ENCODE data around the gene SLC25A28.
A peak's percentile ranks its signal among the peaks of the same experiment; 100 is the strongest.

The SLC25A28 gene, protein sequence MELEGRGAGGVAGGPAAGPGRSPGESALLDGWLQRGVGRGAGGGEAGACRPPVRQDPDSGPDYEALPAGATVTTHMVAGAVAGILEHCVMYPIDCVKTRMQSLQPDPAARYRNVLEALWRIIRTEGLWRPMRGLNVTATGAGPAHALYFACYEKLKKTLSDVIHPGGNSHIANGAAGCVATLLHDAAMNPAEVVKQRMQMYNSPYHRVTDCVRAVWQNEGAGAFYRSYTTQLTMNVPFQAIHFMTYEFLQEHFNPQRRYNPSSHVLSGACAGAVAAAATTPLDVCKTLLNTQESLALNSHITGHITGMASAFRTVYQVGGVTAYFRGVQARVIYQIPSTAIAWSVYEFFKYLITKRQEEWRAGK

DNA sequence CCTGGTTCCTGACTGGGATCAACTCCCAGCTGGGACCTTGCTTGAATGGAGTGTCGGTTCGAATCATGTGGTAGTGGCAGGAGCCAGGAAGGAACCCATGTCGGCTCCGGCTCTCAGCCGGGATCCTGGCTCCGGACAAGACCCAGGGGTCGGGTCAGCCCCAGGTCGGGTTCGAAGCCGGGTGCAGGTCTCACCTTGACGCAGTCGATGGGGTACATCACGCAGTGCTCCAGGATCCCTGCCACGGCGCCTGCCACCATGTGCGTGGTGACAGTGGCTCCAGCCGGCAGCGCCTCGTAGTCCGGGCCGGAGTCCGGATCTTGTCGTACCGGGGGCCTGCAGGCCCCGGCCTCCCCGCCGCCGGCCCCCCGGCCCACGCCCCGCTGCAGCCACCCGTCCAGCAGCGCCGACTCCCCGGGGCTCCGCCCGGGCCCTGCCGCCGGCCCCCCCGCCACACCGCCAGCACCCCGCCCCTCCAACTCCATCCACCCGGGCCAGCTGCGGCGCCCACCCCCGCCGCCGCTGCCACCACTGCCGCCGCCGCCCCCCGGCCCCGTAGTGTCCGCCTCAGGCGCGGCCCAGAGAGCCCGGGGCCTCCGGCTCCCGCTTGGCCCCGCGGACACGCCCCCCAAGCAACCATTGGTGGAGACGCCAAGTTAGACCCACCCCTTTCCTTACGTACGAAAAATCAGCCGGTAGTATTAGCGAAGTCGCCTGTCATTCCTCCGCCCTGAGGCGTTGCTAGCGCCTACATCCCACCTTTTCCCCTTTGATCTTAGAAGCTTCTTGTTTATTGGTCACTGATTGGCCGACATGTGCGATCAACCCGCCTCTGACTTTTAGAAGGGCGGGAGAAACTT lies at the start of gene SLC25A28:
Gene SLC25A28, minus strand, starts transcription at position 589 of the 860 bp plus-strand sequence. Its CDS starts 104 bp downstream, at position 485.
- DNase-seq: peak; percentile 97

DNA sequence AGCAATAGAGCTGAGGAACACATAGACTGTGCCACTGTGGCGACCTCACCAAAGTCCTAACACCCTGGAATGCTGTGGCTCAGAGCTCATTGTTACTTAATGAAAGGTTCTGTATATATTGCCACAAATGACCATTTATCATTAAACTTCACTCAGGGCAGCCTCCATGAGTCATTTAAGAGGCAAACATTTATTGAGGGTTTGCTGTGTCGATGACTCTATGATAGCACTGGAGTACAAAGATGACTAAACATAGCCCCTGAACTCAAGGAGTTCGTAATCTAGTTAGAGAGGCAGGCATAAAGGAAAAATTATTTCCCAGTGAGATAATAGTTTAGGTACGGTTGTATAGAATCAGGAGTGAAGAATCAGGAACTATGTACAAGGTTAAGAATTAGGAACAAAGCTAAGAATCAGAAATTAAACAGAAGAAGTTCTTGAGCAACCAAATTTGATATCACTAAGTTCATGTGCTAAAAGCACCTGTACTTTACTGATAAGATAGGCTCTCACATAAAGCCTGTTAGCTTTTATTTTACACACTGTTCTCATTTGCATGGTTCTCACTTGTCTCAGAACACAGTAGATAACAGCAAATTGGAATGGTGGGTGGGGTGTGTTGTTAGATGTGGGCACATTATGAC lies 47.0 kb upstream of the SLC25A28 start:
- DNase-seq: no peak

DNA sequence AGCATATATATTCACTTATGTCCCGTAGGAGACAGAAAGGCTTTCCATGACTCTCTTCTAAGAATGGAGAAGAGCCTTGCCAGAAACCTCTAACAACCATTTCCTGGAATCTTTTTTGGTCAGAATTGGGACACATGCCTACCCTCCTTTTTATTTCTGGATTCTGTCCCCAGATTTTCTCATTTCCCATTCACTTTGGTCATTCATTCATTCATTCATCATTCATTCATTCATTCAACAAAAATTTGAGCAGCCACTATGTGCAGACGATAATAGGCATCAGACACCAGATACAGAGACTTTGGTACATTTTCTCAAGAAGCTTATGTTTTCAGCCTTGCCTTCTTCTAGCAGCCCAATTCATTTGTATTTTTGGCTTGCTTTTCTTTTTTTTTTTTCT lies 45.1 kb upstream of the SLC25A28 start:
- DNase-seq: no peak

DNA sequence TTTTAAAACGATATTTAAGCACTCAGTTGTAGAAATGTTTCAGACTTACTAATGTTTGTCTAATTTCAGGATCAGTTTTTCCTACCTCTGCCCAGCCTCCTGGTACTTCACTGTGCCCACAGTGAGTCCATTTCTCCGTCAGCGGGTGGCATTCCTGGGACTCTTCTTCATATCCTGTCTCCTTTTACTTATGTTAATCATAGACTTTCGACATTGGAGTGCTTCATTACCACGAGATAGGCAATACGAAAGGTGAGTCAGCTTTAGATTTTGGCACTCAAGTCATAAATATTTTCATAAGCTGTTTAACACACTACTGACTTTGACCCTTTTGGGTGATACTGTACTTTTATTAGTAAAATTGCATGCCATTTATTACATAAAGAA lies 41.1 kb upstream of the SLC25A28 start:
- DNase-seq: no peak

DNA sequence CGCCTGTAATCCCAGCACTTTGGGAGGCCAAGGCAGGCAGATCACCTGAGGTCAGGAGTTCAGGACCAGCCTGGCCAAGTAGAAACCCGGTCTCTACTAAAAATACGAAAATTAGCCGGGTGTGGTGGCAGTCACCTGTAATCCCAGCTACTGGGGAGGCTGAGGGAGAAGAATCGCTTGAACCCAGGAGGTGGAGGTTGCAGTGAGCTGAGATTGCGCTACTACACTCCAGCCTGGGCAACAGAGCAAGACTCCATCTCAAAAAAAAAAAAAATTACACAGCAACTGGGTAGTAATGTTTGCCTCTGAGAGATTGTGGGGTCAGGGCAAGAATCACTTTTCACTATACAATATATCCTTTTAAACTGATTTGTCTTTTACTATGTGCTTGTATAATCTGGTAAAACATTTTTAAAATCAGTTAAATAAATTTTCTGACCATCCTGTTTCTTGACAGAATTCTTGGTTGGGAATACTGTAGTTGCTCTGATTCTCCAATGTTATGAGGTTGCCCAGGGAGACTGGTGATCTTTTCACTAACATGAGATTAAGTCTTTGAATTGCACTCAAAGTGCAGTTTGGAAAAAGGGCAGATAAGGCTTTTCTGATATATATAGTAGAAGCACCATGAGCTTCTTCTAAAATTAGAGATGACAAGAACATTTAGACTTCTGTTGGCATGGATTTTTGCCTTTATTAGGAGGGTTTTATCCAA lies 40.6 kb upstream of the SLC25A28 start:
- DNase-seq: no peak

DNA sequence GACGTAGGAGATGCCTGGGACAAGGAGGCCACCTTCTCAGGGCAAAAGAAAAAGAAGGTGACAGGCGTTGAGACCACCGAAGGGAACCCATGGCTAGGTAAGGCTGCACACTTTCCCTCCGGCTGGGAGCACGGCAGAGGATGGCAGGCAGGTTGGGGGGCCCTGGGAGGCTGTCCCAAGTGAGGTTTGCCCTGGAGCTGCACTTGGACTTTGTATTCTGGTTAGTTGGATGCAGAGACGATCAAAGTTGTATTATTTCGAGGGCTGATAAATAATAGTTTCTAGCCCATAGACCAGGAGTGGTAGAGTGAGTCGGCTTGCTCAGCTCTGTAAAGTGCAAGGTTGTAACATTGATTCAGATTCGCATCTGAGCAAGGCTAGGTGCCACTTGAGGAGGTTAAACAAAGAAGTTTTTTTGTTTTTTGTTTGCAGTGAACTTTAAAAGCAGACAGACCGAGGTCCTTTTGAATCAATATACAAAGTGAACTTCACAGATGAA lies 39.7 kb upstream of the SLC25A28 start:
- DNase-seq: no peak

DNA sequence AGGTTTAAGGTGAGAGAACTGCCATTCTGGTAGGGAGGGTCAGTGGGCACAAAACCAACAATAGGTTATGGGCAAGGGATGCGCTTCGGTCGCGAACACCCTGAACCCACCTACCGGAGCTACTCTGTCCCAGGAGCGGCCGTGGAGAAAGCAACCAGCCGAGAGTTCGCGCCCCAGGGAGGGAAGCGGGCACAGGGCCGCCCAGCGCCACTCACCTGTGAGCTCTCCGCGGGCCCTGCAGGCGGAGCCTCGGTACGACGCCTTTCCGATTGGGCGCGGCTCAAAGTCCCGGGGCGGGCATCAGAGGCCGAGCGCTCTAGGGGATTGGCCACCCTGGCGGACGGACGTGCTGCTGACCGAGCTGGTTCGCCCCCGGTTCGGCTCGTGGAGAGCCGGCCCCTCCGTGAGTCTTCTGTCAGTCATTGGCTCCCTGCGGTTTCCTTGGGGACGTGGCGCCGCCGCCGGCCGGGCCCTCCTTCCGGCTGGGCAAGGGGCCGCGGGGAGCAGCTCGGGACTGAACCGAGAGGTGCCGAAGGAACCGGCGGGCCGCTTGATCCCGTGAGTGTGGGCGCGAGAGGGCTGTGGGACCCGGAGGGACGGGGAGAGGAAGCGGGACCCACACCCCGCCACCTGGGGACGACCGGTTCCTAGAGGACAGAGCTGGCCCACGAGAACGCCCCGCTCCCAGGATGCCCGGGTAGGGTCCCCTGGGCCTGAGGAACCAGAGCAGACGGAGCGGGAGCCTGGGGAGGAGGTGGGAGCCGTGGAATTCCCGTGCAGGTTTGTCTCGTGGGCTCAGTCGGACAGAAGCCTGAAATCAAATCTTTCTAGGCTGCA lies 39.0 kb upstream of the SLC25A28 start, which contains the start of gene ENTPD7:
Gene ENTPD7, plus strand, starts transcription at position 479 of the 837 bp plus-strand sequence. CDS start 448 bp downstream, outside the sequence.
- peak; percentile 80 for DNase-seq

DNA sequence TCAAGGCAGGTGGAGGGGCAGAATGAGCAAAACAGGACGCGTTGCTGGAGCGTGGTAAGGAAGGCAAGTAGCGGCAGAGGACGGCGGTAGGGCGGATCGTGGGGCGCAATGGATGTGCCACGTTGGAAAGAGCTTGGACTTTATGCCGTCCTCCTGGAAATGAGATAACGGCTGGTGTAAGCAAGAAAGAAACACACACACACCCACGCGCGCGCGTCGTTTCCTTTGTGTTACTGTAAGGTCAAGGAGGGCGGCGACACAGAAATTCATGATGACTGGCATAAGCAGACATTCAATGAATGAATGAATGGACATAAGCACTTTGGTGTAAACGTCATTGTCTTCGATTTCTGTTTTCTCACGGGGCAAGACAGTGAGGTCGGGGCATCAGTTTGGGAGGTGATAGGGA lies 38.4 kb upstream of the SLC25A28 start:
- DNase-seq: no peak

DNA sequence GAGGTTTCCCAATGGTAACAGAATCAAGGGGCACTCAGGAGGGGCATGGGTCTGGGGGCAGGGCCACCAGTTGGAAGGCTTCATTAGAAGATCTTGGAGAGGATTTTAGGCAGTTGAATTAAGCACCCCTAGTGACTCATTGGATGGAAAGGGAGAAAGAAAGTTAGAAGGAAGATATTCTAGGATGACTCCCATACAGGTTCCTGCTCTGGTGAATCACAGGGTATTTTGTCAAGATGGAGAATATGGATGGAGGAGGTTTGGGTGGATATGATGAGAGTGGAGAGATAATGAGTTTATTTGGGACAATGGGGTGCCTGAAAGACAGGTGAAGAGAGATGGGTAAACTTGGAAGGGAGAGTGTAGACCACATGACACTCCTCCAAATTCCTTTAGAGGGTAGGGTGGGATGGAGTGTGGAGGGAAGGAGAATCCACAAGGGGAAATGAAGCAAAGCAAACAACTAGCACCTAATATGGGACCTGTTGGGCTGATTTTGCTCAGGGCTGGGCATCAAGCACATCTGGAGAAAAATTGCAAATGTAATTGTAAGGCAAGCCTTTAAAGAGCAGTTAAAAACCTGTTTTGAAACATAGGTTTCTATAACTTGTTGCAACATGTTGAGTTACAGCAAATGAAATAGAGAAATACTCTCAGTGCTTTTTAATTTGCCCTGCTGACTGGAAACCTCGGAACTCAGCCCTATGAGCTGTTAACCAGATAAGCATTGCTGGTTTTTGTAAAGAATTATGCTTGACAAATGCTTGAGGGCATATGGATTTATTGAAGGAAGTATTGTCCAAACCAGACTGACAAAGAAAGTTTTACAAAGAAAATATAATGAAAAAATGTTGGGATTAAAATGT lies 36.2 kb upstream of the SLC25A28 start:
- no peak for DNase-seq

DNA sequence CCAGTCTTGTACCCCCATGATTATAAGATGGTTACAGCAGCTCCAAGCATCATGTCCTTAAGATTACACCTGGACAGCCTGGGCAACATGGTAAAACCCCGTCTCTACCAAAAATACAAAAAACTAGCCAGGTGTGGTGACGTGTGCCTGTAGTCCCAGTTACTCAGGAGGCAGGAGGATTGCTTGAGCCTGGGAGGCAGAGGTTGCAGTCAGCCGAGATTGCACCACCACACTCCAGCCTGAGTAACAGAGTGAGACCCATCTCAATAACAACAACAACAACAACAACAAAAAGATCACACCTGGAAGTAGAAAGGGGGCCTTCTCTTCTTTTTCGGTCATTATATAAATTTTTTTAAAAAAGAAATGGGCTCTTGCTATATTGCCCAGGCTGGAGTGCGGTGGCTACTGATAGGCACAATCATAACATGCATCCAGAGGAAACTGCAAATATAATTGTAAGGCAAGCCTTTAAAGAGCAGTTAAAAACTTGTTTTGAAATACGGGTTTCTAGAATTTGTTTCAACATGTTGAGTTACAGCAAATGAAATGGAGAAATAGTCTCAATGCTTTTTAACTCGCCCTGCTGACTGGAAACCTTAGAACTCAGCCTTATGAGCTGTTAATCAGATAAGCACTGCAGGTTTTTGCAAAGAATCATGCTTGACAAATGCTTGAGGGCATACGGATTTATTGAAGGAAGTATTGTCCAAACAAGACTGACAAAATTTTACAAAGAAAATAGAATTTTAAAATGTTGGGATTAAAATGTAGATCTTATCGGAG lies 34.3 kb upstream of the SLC25A28 start:
- no peak for DNase-seq

DNA sequence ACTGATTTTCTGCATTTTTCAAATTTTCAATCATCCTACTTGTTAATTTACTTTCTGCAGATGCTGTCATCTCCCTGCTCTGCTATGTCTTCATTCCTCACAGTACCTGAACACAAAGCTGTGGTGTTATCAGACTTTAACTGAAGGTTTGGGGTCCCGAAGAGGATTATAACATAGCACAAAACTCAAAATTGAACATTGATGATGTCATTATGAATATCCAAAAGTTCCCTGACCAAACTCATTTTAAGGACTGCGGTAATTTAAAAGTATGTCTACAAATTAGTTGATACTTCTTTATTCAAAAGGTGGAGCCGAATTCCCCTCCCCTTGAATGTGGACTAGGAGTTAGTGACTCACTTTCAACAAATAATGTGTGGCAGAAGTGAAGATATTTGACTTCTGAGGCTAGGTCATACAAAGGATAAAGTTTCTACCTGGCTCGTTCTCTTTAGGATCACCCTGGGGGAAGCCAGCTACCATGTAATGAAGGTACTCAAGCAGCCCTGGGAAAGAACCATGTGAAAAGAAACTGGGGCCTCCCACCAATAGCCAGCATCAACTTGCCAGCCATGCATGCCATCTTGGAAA lies 32.7 kb upstream of the SLC25A28 start:
- DNase-seq: no peak

DNA sequence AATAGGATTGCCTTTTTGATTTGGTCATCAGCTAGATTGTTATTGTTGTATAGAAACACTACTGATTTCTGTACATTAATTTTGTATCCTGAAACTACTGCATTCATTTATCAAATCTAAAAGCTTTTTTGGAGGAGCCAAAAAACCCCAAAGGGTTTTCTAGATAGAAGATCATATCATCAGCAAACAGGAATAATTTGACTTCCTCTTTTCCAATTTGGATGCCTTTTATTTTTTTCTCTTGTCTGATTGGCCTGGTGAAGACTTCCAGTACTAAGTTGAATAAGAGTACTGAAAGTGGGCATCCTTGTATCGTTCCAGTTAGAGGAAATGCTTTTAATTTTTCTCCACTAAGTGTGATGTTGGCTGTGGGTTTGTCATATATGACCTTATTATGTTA lies 28.5 kb upstream of the SLC25A28 start:
- no peak for DNase-seq

DNA sequence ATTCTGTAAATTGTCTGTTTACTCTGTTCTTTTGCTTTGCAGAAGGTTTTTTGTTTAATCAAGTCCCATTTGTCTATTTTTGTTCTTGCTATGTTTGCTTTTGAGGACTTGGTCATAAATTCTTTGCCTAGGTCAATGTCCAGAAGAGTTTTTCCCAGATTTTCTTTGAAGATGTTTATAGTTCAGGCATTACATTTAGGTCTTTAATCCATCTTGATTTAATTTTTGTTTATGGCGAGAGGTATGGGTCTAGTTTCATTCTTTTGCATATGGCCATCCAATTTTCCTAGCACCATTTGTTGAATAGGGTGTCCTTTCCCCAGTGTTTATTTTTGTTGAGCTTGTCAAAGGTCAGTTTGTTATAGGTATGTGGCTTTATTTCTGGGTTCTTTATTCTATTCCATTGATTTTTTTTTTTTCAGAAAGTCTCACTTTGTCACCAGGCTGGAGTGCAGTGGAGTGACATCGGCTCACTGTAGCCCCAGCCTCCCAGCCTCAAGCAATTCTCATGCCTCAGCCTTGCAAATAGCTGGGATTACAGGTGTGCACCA lies 27.4 kb upstream of the SLC25A28 start:
- DNase-seq: no peak

DNA sequence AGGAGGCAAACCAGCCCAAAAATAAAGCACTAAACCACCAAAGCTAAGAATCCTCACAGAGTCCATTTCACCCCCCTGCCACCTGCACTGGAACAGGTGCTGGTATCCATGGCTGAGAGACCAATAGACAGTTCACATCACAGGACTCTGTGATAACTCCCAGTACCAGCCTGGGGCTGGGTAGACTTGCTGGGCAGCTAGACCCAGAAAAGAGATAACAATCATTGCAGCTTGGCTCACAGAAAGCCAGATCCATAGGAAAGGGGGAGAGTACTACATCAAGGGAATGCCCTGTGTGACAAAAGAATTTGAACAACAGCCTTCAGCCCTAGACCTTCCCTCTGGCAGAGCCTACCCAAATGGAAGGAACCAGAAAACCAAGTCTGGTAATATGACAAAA lies 13.6 kb upstream of the SLC25A28 start:
- DNase-seq: no peak

DNA sequence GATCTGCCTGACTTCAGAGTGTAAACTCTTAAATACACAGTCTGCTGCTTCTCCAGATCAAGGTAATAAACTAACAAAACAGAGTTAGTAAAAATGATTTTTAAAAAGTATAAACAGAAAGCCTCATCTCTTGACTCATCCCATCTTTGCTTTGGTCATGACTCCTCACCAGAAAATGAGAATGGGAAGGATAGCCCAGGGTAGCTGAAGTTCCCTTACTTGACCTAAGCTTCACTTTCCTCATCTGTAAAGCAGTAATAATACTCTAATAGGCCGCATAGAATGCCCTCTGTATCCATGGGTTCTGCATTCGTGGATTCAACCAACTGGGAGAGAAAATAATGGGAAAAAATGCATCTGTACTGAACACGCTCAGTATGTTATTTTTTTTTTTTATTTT lies 11.3 kb upstream of the SLC25A28 start:
- DNase-seq: no peak

DNA sequence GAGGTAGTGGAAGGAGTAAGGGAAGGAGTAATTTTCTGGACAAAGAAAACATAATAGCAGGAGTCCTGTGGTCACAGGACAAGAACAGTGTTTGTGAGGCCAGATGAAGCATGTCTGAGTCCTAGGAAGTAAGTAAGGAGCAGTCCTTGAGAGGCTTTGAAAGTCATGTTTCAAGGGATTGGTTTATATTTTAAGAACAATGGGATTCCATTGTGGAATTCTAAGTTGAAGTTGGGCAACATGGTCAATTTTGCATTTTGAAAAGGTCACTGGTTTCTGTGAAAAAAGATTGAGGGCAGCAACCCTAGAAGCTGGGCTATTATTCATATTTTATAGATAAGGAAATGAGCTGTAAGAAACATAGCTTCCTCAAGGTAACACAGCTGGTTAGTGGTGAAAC lies 10.8 kb upstream of the SLC25A28 start:
- no peak for DNase-seq

DNA sequence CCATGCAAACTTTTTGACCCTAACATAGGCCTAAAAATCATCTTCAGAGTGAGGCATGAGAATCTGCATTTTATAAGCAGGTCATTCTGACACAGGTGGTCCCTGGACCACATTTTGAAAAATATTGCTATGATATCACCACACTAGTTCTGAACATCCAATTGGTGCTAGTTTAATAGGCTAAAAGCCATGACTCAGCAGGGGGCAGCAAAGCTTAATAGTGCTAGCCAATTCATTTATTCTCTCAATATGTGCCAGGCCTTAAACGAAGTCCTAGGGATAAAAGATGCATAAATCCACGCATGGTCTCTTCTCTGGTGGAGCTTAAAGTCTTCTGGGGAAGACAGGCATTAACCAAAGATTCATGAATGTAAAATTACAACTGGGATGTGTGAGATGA lies 10.2 kb upstream of the SLC25A28 start:
- no peak for DNase-seq

DNA sequence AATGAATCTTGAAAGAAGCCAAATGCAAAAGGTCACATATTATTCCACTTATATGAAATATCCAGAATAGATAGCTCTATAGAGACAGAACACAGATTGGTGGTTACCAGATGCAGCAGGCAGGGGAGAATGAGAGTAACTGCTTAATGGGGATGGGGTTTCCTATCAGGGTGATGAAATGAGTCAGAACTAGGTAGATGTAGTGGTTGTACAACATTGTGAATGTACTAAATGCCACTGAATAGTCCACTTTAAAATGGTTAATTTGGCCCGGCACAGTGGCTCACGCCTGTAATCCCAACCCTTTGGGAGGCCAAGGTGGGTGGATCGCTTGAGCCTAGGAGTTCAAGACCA lies 9.4 kb upstream of the SLC25A28 start:
- DNase-seq: no peak

DNA sequence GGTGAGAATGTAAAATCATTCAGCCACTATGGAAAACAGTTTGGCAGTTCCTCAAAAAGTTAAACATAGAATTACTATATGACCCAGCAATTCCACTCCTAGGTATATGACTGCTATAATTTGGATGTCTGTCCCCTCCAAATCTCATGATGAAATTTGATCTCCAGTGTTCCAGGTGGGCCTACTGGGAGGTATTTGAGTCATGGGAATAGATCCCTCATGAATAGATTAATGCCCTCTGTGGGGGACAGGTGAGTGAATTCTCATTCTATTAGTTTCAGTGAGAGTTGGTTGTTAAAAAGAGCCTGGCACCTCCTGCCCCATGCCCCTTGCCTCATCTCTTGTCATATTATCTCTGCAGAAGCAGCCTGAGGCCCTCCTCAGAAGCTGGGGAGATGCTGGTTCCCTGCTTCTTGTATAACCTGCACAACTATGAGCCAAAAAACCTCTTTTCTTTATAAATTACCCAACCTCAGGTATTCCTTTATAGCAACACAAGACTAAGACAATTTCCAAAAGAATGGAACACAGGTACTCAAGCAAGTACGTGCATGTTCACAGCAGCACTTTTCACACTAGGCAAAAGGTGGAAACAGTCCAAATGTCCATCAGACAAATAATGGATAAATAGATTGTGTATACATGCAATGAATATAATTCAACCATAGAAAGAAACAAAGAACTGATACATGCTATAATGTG lies 8.8 kb upstream of the SLC25A28 start:
- DNase-seq: no peak
